CD4-positive, CD25-positive, alpha-beta regulatory T cell (primary cell): Measurements from ENCODE around the gene TTC13. TPM values are rescaled to one million over a fixed set of nuclear protein-coding genes. Genes with fewer than 3 reads are reported as not detected.

ENCODE experiments used
- ATAC-seq, 2 donors: fragments of 150-1000 bp; cut with Tn5 transposase; one replicate each; pipeline ENCODE4 v1.10.0; 2021; ENCODE audit warnings: low read depth in 2 of 2, moderate number of reproducible peaks in 2 of 2, moderate library complexity in 1 of 2
- DNase-seq, 3 donors: peaks; one replicate each; pipeline versions ENCODE4 v3.0.0 to v3.0.0-alpha.2; 2012 to 2022; ENCODE audit warnings: mixed read lengths in 1 of 3
- H3K27ac ChIP-seq: one replicate; pipeline ENCODE4 v1.7.0; 2013; ENCODE audit warnings: mild to moderate bottlenecking, low read length; ENCODE audit not compliant: insufficient read depth, poor library complexity, severe bottlenecking
- H3K27me3 ChIP-seq: one replicate; pipeline ENCODE4 v1.7.0; 2013; ENCODE audit warnings: low read length; ENCODE audit not compliant: control insufficient read depth, insufficient read depth
- H3K36me3 ChIP-seq: one replicate; pipeline ENCODE4 v1.7.0; 2013; ENCODE audit warnings: mild to moderate bottlenecking, low read length, moderate library complexity; ENCODE audit not compliant: control insufficient read depth, insufficient read depth
- H3K4me1 ChIP-seq: 2 replicates; pipeline ENCODE4 v1.7.0; 2013; ENCODE audit warnings: mild to moderate bottlenecking, low read length; ENCODE audit not compliant: insufficient read depth, control insufficient read depth, poor library complexity, severe bottlenecking
- H3K4me3 ChIP-seq: one replicate; pipeline ENCODE4 v1.7.0; 2013; ENCODE audit warnings: low read depth, mild to moderate bottlenecking, low read length, moderate library complexity
- H3K9me3 ChIP-seq, 2 experiments: 1 replicate in 1 of 2; 2 replicates in 1 of 2; pipeline ENCODE4 v1.7.0; 2013; ENCODE audit warnings: low read length in 2 of 2, mild to moderate bottlenecking in 1 of 2, moderate library complexity in 1 of 2; ENCODE audit not compliant: control insufficient read depth in 2 of 2
- H3K27ac Mint-ChIP-seq, 3 donors: one replicate each; pipeline ENCODE4 v1.8.0; 2020 to 2022; ENCODE audit warnings: mild to moderate bottlenecking in 3 of 3, mixed read lengths in 3 of 3, moderate library complexity in 2 of 3
- H3K27me3 Mint-ChIP-seq: one replicate; pipeline ENCODE4 v1.8.0; 2022; ENCODE audit warnings: mild to moderate bottlenecking, mixed read lengths
- H3K36me3 Mint-ChIP-seq: one replicate; pipeline ENCODE4 v1.8.0; 2020; ENCODE audit warnings: mixed read lengths
- H3K4me1 Mint-ChIP-seq, 4 donors: one replicate each; pipeline ENCODE4 v1.8.0; 2020 to 2022; ENCODE audit warnings: mixed read lengths in 4 of 4, mild to moderate bottlenecking in 1 of 4
- H3K4me3 Mint-ChIP-seq, 4 donors: one replicate each; pipeline ENCODE4 v1.8.0; 2020 to 2022; ENCODE audit warnings: mild to moderate bottlenecking in 4 of 4, mixed read lengths in 4 of 4, moderate library complexity in 3 of 4
- H3K9me3 Mint-ChIP-seq, 7 donors: one replicate each; pipeline ENCODE4 v1.8.0; 2020 to 2022; ENCODE audit warnings: mixed read lengths in 7 of 7, mild to moderate bottlenecking in 3 of 7, moderate library complexity in 2 of 7
- polyA plus RNA-seq, 4 donors: library from polyadenylated mRNA; unstranded; fragments of 300-500 nt; fragmentation: Illumina TruSeq; gene quantifications; one replicate each; pipeline ENCODE4 v1.2.3, GENCODE V29; 2021
- total RNA-seq: library from RNA; stranded (reverse); gene quantifications from one replicate; pipeline ENCODE4 v1.2.3, GENCODE V29; 2022

The TTC13 gene
- total and polyA plus RNA-seq, 5 donors from 2014 or later = 8.9 to 40.5 (median 11.6) TPM

DNA sequence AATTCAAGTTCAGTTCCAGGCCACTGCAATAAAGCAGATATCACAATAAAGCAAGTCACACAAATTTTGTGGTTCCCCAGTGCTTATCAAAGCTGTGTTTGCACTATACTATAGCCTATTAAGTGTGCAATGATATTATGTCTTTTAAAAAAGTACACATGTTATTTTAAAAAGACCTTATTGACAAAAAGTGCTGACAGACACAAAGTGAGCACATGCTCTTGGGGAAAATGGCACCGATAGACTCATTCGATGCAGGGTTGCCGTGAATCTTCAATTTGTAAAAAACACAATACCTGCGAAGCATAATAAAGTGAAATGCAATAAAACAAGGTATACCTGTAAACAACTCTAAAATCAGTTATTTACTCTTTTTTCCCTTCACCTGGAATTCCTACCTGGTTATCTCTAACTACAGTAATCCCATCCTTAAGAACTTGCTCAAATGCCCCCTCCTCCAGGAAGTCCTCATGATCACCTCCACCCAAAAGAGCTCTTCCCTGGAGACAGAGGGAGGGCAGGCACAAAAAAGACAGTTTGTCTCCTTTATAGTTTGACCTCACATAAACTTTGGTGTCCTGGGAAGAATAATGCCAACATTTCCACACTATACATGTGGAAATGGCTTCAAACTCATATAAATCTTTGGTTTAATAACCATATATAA is 100.6 kb downstream of the TTC13 start:
- Histone ChIP-seq H3K36me3 (no peaks in the 10 kb centered on the region), H3K4me1 (no peaks in the 10 kb centered on the region), H3K27me3 (peaks cover 8% of the 10 kb centered on the region), H3K9me3 (no peaks in the 10 kb centered on the region), H3K4me3 (no peak overlapping the region), H3K27ac (no peak overlapping the region)
- Mint-ChIP-seq H3K4me1 (no peaks in the 10 kb centered on the region), H3K4me3 (no peak overlapping the region), H3K27me3 (peaks cover 65% of the 10 kb centered on the region), H3K27ac (no peak overlapping the region), H3K9me3 (peaks cover 0 to 3% (median 0%) of the 10 kb centered on the region in 7 donors), H3K36me3 (no peaks in the 10 kb centered on the region)
- ATAC-seq = no peak
- no peak for DNase-seq

DNA sequence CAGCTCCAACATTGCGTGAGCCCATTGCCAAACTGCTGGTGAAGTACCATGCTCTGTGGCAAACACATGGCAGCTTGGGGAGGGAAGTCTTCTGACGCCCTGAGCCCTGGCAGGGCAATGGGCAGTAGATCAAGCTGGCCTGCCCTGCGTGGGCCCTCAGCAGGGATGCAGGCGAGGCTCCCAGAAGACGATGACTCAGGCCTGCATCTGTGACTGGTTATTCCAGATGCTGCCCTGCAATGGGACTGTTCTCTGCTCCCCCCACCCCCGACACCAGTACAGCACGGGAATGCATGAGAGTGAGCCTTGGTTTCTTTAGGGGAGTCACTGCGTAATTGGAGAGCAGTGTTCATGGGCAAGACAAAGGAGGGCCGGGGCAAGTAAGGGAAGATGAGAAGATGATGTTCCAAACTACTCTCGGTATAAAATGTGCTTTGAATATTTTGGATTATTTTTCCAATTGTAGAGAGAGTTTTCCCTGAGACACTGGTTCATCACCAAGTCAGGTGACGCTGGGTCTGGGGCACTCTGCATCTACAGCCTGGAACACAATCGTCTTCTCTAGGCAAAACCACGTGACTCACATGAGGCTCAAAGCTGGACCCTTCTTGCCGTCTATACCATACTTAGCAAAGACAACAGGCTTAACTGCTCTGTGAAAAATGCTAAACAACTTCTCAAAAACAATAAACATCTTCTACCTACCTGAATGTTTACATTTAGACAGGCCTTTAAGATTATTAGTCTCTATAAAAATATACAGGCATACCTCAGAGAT is 101.3 kb downstream of the TTC13 start:
- Mint-ChIP-seq H3K27ac (no peak overlapping the region), H3K4me3 (no peak overlapping the region), H3K27me3 (peaks cover 63% of the 10 kb centered on the region), H3K9me3 (peaks cover 0 to 3% (median 0%) of the 10 kb centered on the region in 7 donors), H3K36me3 (no peaks in the 10 kb centered on the region), H3K4me1 (no peaks in the 10 kb centered on the region)
- no peaks in the 10 kb centered on the region for H3K9me3 ChIP-seq
- H3K36me3 ChIP-seq = no peaks in the 10 kb centered on the region
- no peaks in the 10 kb centered on the region for H3K4me1 ChIP-seq
- ATAC-seq (no peak), DNase-seq (no peak)
- no peak overlapping the region for H3K4me3 ChIP-seq
- H3K27ac ChIP-seq = no peak overlapping the region
- peaks cover 8% of the 10 kb centered on the region for H3K27me3 ChIP-seq

DNA sequence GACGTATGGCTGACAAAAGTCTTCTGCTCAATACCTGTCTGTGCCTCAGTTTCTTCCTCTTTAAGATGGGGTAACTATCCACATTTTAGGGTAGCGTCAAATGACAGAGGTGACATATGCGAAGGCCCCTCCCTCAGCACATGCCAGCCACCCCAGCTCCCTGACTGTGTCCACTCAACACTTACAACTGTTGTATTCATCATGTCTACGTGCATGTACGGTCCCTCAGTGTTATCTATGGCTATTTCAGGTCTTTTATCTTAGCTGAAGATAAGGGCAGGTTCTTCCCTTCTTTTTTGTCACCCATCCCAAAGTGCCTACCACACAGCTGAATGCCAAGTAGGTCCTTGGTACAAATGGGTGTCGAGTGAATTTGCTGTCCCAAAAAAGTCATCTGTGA is 102.0 kb downstream of the TTC13 start:
- no peak for DNase-seq
- no peak overlapping the region for H3K4me3 Mint-ChIP-seq
- no peaks in the 10 kb centered on the region for H3K4me1 ChIP-seq
- H3K27ac Mint-ChIP-seq = no peak overlapping the region
- H3K36me3 ChIP-seq = no peaks in the 10 kb centered on the region
- peaks cover 8% of the 10 kb centered on the region for H3K27me3 ChIP-seq
- no peak overlapping the region for H3K27ac ChIP-seq
- H3K27me3 Mint-ChIP-seq = peaks cover 63% of the 10 kb centered on the region
- no peak for ATAC-seq
- H3K4me1 Mint-ChIP-seq = no peaks in the 10 kb centered on the region
- no peaks in the 10 kb centered on the region for H3K9me3 ChIP-seq
- H3K9me3 Mint-ChIP-seq = peaks cover 0 to 3% (median 0%) of the 10 kb centered on the region in 7 donors
- H3K36me3 Mint-ChIP-seq = no peaks in the 10 kb centered on the region
- no peak overlapping the region for H3K4me3 ChIP-seq

DNA sequence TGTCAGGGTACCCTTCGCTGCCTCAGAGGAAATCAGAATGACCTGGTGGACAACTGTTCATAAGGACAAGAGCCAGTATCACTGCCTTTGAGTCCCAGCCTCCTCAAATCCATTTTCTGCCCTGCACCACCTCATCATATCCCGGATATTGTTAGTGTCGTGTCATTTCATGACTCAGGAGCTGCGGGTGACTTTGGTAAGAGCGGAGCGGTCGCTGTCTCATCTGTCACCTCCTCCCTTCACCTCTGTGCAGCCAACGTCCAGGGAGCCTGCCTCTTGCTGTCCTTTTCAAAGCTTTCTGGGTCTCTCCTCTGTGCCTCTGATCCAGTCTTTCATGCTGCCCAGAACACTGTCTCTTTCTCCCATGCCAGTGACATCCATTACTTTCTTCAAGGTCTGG is 103.3 kb downstream of the TTC13 start:
- ATAC-seq (no peak), DNase-seq (no peak)
- Mint-ChIP-seq H3K9me3 (no peaks in the 10 kb centered on the region), H3K27me3 (peaks cover 63% of the 10 kb centered on the region), H3K27ac (no peak overlapping the region), H3K4me3 (no peak overlapping the region), H3K4me1 (no peaks in the 10 kb centered on the region), H3K36me3 (no peaks in the 10 kb centered on the region)
- Histone ChIP-seq H3K27me3 (peaks cover 4% of the 10 kb centered on the region), H3K4me3 (no peak overlapping the region), H3K36me3 (no peaks in the 10 kb centered on the region), H3K4me1 (no peaks in the 10 kb centered on the region), H3K27ac (no peak overlapping the region), H3K9me3 (no peaks in the 10 kb centered on the region)

DNA sequence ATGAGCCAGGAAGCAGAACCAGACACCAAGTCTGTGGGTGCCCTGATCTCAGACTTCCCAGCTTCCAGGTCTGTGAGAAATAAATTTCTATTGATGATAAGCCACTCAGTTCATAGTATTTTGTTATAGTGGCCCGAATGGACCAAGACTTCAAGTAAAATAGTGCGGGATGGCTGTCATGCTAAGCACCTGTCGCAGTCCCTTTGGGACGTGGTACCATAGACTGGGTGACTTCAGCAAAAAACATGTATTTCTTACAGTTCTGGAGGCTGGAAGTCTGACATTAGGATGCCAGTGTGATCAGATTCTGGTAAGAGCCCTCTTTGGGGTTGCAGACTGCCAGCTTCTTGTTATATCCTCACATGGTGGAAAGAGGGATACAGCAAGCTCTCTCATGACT is 107.7 kb downstream of the TTC13 start:
- peak overlapping the region in 2 of 4 donors; percentile 28 to 51 for H3K4me3 Mint-ChIP-seq

DNA sequence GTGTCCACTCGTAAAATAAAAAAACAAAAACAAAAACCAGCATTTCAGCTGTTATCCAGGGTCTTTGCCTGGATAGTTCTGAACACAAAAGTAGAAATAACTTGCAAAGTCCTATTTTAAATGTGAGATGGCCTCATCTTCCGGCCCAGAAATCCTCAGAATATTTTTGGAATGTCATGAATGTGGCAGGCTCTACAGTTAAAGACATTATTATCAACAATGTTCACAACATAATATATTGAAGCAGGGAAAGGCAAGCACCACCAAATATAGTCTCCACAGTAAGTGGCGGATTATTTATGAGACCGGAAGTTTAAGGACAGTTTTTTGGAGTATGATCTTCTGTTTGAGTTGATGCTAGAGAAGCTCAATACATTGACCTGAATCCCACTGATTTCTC is 109.2 kb downstream of the TTC13 start:
- Histone ChIP-seq H3K36me3 (no peaks in the 10 kb centered on the region), H3K4me1 (peaks cover 14% of the 10 kb centered on the region), H3K27me3 (peaks cover 10% of the 10 kb centered on the region), H3K9me3 (no peaks in the 10 kb centered on the region), H3K4me3 (no peak overlapping the region), H3K27ac (no peak overlapping the region)
- Mint-ChIP-seq H3K27ac (no peak overlapping the region), H3K4me3 (peak overlapping the region; percentile 65 to 91 (median 72)), H3K4me1 (peaks cover 6 to 24% (median 12%) of the 10 kb centered on the region in 4 donors), H3K36me3 (no peaks in the 10 kb centered on the region), H3K9me3 (no peaks in the 10 kb centered on the region), H3K27me3 (peaks cover 63% of the 10 kb centered on the region)
- ATAC-seq (no peak), DNase-seq (no peak)

More for the DNA sequence above, 107.7 kb downstream of the TTC13 start:
- no peak overlapping the region for H3K27ac Mint-ChIP-seq
- H3K4me1 ChIP-seq = peaks cover 14% of the 10 kb centered on the region
- peaks cover 6 to 24% (median 12%) of the 10 kb centered on the region in 4 donors for H3K4me1 Mint-ChIP-seq
- H3K27me3 ChIP-seq = peaks cover 10% of the 10 kb centered on the region
- no peaks in the 10 kb centered on the region for H3K36me3 Mint-ChIP-seq
- no peaks in the 10 kb centered on the region for H3K9me3 ChIP-seq
- H3K36me3 ChIP-seq = no peaks in the 10 kb centered on the region
- no peak for DNase-seq
- no peak overlapping the region for H3K4me3 ChIP-seq
- H3K27me3 Mint-ChIP-seq = peaks cover 69% of the 10 kb centered on the region
- H3K9me3 Mint-ChIP-seq = no peaks in the 10 kb centered on the region
- ATAC-seq = no peak
- H3K27ac ChIP-seq = no peak overlapping the region

DNA sequence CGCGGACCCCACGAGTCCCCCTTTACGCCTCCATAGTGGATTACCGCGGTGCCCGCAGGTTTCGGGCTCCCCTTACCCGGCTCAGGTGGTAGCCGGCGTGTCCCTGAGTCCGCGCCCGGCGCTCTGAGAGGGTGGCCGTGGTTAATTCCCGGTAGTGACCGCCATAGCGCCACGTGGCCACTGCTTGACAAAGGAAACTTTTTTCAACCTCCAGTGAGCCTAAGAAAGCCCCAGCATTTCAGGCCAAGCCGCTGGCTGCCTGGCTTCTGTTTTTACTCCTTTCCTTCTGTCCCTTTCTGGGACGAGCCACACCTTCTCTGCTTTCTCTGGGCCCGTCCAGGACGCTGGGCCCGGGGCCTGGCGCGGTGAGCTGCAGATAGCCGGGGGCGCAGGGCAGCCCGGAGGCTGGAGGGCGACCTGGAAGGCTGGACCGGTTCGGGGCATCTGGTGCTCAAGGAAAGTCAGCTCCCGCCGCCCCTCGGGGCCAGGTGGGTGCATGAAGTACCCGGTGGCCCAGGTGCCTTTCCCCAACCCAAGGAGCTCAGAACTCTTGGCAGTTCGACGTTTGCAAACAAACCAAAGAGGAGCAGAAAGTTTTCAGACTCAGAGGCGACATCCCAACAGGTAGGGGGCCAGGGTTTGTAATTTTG is 109.8 kb downstream of the TTC13 start:
- H3K9me3 Mint-ChIP-seq = no peaks in the 10 kb centered on the region
- H3K27ac Mint-ChIP-seq = peak overlapping the region in 2 of 3 donors; percentile 25 to 89
- H3K36me3 Mint-ChIP-seq = no peaks in the 10 kb centered on the region
- peaks cover 6 to 28% (median 12%) of the 10 kb centered on the region in 4 donors for H3K4me1 Mint-ChIP-seq
- Histone ChIP-seq H3K27me3 (peaks cover 10% of the 10 kb centered on the region), H3K36me3 (no peaks in the 10 kb centered on the region), H3K27ac (no peak overlapping the region), H3K4me1 (peaks cover 14% of the 10 kb centered on the region), H3K4me3 (peak overlapping the region; percentile 37), H3K9me3 (no peaks in the 10 kb centered on the region)
- peaks cover 57% of the 10 kb centered on the region for H3K27me3 Mint-ChIP-seq
- DNase-seq (peak in 1 of 3 donors; percentile 14), ATAC-seq (peak; percentile 22 to 37)
- H3K4me3 Mint-ChIP-seq = peak overlapping the region; percentile 84 to 95 (median 88)
